RPMI7951 (cell line): Measurements from ENCODE around the gene RBM44. TPM values are rescaled to one million over a fixed set of nuclear protein-coding genes. Genes with fewer than 3 reads are reported as not detected.

ENCODE experiments used
- DNase-seq: peaks from one replicate; pipeline ENCODE4 v3.0.0-alpha.2; 2012; ENCODE audit warnings: low read depth
- total RNA-seq: library from RNA; depleted of rRNA; stranded (reverse); fragments of >200 nt; shearing (Covaris generic); gene quantifications from 2 replicates; pipeline ENCODE4 v1.2.3, GENCODE V29; 2014; rRNA removed

RBM44 gene
- total RNA-seq, 1 experiment from 2014 or later: 1.7 TPM

DNA sequence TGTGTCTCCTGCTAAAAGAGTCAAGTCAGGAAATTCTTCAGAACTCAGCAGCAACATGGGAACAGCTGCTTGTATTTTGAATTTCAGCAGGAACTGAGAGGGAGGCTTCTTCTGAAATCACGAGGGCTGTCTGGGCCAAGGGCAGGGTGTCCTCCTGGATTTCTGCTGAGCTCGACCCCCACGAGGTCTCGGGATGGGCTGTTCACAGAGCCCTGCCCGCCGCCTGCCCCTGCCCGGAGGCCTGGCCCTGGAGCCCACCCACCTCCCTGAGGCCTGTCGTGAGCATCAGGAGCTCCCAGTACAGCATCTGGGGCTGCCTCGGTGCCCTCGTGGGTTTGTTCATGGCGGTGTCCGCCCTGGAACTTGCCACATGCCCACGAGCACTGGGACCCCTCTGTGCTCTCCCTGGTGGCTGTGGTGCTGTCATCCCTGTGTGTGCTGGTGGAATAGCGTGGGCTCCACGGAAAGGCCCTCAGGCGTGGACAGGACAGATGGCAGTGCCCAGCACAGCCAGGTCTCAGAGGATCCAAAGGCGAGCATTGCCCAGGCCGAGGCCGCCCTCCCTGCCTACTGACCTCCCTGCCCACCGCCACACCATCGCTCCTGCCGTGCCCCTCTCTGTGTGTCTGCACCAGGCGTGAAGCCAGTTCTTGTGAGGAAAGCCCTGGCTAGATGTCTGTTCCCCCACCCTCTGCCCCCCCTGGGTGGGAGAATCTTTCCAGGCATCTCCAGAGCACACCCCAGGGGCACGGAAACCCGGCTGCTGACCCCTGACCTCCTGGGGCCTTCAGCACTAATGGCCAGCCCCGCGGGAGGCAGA, 86.7 kb downstream of the RBM44 start:
- DNase-seq: no peak

DNA sequence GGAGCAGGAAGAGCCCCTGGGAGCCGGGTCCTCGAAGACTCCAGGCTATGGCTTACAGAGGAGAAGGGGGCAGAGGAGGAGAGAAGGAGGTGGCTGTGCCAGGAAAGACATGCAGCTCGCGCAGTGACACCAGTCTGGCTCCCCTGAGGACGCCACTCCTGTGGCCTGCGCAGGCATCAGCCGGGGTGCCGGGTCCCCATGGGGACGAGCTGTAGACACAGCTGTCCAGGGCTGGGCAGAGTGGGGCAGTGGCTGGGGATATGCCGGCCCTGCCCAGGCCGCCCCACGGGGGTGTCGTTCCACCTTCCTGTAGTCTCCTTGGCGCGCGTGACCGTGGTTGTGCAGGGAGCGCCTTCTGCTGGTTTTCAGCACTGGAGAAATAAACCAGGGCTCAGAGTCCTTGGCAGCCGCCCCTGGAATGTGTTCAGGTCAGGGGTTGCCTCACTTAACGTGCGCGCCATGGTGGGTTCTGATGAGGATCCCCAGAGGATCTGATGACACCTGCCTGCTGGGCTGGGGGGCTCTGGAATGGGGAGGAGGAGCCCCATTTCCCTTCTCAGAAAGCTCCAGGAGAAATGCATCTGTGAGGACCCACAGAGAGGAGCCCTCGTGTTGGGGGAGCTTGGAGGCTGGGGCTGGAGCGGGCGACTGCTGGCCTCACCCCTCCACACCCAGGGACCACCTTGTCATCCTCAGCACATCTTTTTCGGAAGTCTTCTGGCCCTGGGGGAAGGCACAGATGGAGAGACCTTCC, 87.5 kb downstream of the RBM44 start:
- DNase-seq: no peak

DNA sequence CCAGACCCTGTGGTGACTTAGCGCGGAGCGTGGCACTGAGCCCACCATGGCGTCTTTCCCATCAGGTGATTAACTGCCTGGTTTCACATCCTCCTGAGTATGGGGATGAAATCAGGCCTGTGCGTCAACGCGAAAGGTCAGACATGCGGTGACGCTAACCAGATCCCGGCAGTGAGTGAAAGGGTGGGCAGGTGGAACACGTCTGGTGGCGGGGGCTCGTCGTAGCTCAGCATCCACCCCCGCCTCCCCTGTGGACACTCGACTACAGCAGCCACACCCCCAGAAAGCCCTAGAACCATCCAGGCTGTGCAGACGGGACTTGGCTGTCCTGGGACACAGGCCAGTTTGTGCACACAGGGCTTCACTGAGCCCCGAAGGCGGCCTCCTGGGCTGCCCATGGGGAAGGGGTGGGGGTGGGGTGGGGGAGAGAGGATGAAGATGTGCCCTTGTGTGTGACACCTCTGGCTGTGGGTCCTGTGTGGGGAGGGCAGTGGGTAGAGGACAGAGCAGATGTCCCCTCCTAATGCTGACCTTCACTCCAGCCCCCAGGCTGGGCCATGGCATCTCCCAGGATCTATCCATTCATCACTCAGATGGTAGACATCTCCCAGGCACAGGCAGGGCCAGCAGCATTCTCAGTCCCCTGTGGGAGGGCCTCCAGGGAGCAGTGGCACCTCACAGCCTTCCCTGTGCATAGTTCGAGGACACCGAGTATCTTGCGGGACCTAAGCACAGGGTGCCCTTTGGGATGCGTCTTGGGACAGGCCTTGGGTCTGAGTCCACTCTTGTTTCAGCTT, 88.3 kb downstream of the RBM44 start:
- DNase-seq: no peak

DNA sequence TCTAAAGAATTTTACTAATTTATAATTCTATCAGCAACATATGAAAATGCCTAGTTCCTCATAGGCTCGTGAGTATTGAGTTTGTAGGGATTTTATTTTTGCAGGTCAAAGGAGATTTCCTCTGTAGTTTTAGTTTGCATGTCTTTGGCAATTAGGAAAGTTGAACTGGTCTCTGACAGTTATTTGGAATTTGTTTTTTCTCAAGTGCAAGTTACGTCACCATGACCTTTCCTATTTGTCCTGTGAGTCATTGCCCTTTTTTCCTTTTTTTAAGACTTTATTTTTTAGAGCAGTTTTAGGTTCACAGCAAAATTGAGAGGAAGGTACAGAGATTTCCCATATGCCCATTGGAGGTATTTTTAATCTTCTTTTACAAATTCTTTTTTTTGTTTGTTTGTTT, 89.8 kb downstream of the RBM44 start:
- peak; percentile 40 for DNase-seq

DNA sequence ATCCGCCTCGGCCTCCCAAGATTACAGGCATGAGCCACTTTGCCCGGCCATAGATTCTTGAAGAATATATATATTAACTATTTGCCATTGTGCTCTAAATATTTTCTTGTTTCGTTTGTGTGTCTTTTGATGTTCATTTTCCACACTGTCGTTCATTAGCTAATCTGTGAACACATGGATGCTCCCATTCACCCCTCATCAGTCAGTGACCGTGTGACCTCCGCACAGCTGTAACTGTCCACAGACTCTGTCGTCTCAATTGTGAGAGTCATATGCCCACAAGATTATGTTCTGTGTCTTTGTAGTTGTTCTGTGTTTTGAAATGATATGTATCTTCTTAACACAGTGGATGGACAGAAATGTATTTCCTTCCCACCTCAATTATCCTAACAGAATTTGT, 90.4 kb downstream of the RBM44 start:
- no peak for DNase-seq

DNA sequence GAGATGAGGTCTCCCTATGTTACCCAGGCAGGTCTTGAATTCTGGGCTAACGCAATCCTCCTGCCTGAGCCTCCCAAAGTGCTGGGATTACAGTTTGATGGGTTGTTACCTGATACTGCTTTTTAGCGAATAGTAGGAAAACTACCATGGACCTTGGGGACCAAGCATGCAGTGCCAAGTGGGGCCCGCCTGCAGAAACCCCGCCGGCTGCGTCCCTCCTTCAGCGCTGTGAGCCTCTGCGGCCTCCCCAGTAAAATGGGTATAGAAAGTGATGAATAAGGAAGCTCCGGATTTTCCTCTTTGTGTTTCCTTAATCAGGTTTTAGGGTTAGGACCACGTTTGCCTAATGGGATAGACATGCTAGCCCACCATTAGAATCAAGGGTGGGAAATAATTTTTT, 91.2 kb downstream of the RBM44 start:
- DNase-seq: no peak

Other genes with a start within 250 kb of the RBM44 start
- not detected in 2 replicates for gene PRLH, start 232.2 kb upstream of the RBM44 start, total RNA-seq
- 3.6 and 4.5 TPM in 2 replicates for gene RAB17, start 208.0 kb upstream of the RBM44 start, total RNA-seq
- gene LRRFIP1, start 171.2 kb upstream of the RBM44 start, total RNA-seq: 48.1 and 57.7 TPM in 2 replicates
- gene RAMP1, start 60.8 kb downstream of the RBM44 start, total RNA-seq: 6.2 and 18.6 TPM in 2 replicates
- gene UBE2F, start 168.2 kb downstream of the RBM44 start, total RNA-seq: 106 and 109 TPM in 2 replicates